ENCODE measurements around the gene MYH9. TPM values are rescaled to one million over a fixed set of nuclear protein-coding genes. Genes with fewer than 3 reads are reported as not detected.

The MYH9 gene
- total RNA-seq, 2 donors from 2014 or later: 125 to 229 TPM

GRCh38 chr22:36323182-36323854 is 64.4 kb downstream of the MYH9 start:
- peak; percentile 93 for DNase-seq (ENCODE audit: low spot score)
- Histone ChIP-seq H3K27ac (peak overlapping the region; percentile 98 to 99), H3K36me3 (peaks cover 93% of the 10 kb centered on the region), H3K27me3 (no peaks in the 10 kb centered on the region), H3K9me3 (no peaks in the 10 kb centered on the region), H3K4me3 (no peak overlapping the region), H3K4me1 (peaks cover 0 to 77% of the 10 kb centered on the region in 2 donors)
- TF ChIP-seq, protein P1, sequence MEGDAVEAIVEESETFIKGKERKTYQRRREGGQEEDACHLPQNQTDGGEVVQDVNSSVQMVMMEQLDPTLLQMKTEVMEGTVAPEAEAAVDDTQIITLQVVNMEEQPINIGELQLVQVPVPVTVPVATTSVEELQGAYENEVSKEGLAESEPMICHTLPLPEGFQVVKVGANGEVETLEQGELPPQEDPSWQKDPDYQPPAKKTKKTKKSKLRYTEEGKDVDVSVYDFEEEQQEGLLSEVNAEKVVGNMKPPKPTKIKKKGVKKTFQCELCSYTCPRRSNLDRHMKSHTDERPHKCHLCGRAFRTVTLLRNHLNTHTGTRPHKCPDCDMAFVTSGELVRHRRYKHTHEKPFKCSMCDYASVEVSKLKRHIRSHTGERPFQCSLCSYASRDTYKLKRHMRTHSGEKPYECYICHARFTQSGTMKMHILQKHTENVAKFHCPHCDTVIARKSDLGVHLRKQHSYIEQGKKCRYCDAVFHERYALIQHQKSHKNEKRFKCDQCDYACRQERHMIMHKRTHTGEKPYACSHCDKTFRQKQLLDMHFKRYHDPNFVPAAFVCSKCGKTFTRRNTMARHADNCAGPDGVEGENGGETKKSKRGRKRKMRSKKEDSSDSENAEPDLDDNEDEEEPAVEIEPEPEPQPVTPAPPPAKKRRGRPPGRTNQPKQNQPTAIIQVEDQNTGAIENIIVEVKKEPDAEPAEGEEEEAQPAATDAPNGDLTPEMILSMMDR (IDR thresholded peaks at IDR 0.05): no peak

GRCh38 chr22:36322602-36322915 is 65.2 kb downstream of the MYH9 start:
- Histone ChIP-seq H3K27me3 (no peaks in the 10 kb centered on the region), H3K4me3 (no peak overlapping the region), H3K4me1 (peaks cover 0 to 69% of the 10 kb centered on the region in 2 donors), H3K36me3 (peaks cover 95% of the 10 kb centered on the region), H3K27ac (peak overlapping the region; percentile 98 to 99), H3K9me3 (no peaks in the 10 kb centered on the region)
- TF ChIP-seq, protein P1 (IDR thresholded peaks at IDR 0.05): no peak
- no peak for DNase-seq (ENCODE audit: low spot score)

DNA sequence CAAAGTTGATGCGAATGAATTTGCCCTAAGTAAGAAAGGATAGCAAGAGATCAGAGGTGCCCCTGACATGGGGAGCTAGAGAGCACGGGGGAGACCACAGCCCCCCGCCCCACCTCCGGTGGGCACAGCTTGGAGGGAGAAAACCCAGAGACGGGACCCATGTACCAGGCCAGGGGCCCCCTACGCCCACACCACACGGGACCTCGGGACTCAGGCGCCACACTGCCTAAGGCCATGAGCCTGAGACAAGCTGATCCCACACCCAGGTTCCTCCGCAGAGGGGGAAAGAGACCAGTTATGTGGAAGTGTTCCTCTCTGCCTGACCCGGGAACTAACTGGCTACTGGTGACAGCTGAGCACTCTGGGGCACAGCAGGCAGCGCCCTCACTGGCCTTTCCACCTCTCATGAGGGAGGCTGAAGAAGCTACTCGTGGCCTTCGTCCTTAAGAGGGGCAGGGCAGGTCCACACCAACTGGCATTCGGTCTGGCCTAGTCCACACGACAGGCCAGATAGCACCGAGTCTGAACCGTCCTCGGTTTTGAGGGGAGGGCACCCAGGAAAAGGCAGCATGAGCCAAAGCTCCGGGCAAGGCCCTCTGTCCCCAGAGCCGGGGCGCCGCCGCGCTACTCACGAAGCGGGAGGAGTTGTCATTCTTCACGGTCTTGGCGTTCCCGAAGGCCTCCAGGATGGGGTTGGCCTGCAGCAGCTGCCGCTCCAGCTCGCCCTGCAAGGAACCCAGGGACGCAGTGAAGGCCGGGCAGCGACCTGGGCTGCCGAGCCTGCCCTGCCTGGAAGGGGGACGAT is 65.8 kb downstream of the MYH9 start:
- Histone ChIP-seq H3K4me3 (no peak overlapping the region), H3K27ac (peak overlapping the region; percentile 98 to 99), H3K27me3 (no peaks in the 10 kb centered on the region), H3K9me3 (no peaks in the 10 kb centered on the region), H3K4me1 (peaks cover 0 to 64% of the 10 kb centered on the region in 2 donors), H3K36me3 (peaks cover 95% of the 10 kb centered on the region)
- TF ChIP-seq, protein P1 (IDR thresholded peaks at IDR 0.05): no peak
- no peak for DNase-seq (ENCODE audit: low spot score)

DNA sequence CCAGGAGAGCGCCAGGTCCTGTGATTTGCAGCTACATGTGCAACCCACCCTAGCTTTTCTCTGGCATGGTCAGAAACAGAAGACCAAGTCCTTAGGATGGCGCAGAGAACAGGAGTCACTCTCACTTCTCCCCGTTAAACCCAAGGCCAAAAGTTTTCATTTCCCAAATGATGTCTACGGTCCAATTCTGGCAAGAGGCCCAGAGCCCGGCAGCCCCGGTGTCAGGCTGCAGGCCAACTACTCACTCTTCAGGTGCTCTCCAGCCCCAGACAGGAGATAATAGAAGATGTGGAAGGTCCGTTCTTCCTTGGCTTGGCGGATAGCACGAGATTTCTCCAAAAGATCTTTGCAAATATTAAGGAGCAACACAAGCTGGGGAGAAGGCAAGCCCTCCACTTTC is 67.2 kb downstream of the MYH9 start:
- TF ChIP-seq, protein P1 (IDR thresholded peaks at IDR 0.05): no peak
- no peak for DNase-seq (ENCODE audit: low spot score)
- peaks cover 95% of the 10 kb centered on the region for H3K36me3 ChIP-seq
- no peaks in the 10 kb centered on the region for H3K27me3 ChIP-seq
- H3K9me3 ChIP-seq: no peaks in the 10 kb centered on the region
- H3K27ac ChIP-seq: peak overlapping the region; percentile 98 to 99
- H3K4me3 ChIP-seq: no peak overlapping the region
- peaks cover 0 to 49% of the 10 kb centered on the region in 2 donors for H3K4me1 ChIP-seq

DNA sequence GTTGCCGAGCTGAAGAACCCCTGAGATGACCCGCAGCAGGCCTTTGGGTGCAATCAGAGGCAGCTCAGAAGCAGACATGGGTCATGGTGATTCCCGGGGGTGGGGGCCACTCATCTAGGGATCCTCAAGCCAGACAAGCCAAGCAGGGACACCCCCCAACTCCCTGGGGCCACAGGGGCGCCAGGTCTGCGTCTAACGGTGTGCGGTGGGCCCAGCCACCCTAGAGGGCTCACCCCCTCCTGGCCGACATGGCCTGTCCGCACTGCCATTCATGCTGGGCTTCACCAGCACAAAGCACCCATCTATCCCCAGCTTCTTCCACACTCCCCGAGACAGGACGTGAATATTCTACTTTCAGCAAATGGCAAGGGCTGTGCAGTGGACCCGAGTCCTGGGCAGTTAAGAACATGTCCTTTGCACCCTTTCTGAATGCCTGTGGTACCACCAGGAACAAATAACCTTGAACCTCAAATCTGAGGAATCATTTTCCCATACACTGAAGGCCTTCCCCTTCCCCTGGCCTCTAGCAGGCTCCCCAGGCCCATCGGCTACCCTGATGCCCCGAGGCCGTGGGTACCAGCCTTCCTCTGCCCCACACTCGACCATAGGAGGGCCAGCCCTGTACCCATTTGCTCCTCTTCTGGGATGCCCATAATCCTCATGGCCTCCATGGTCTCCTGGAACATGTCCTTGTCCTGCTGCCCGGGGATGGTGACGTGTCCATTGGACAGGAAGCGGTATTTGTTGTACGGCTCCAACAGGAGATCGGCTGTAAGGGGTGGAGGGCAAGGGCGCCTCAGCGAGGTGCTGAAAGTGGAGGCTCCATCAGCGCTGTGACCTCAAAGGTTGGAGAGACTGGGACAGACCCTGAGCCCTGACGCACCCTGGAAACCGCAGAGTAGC is 67.9 kb downstream of the MYH9 start:
- H3K4me1 ChIP-seq: peaks cover 0 to 42% of the 10 kb centered on the region in 2 donors
- no peak overlapping the region for H3K4me3 ChIP-seq
- no peak for DNase-seq (ENCODE audit: low spot score)
- H3K27me3 ChIP-seq: no peaks in the 10 kb centered on the region
- H3K36me3 ChIP-seq: peaks cover 95% of the 10 kb centered on the region
- TF ChIP-seq, protein P1 (IDR thresholded peaks at IDR 0.05): no peak
- H3K9me3 ChIP-seq: no peaks in the 10 kb centered on the region
- peak overlapping the region; percentile 98 to 99 for H3K27ac ChIP-seq

All from right atrium auricular region (tissue), 2 donors.